Activated CD8-positive, alpha-beta memory T cell treated with anti-CD3 and anti-CD28 coated beads for 1 hour (primary cell): Measurements from ENCODE around the gene C6orf15.

Experiments
- DNase-seq, 2 donors: peaks; one replicate each; pipeline ENCODE4 v3.0.0-alpha.2; 2020; ENCODE audit warnings: low read depth in 1 of 2; ENCODE audit errors: extremely low read depth in 1 of 2

Gene C6orf15

DNA sequence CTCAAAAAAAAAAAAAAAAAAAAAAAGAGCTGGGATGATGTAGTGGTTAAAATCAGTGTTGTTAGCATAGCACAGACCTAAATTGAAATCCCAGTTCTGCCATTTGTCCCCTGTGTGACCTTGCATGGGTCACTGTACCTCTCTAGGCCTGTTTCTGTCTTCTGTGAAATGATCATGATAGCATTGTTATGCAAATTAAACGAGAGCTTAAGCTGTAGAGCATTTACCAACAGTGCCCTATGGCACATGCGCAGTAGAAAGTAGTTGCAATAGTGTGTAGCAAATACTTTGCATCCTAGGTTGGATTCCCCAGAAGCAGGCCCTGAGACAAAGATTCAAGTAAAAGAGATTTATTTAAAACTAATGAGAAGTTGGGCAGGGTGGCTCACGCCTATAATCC, 19.2 kb upstream of the C6orf15 start:
- no peak for DNase-seq

DNA sequence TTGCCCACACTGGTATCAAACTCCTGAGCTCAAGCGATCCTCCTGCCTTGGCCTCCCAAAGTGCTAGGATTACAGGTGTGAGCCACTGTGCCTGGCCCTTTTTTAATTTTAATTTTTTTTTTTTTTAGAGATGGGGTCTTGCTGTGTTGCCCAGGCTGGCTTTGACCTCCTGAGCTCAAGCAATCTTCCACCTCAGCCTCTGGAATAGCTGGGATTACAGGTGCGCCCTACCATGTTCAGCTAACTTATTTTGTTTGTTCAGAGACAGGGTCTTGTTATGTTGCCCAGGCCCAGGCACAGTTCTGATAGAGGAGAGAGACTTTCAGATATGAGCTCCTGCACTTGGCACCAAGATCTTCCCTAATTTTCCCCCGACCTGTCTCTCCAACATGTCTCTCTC, 18.4 kb upstream of the C6orf15 start:
- DNase-seq, result no peak

- DNase-seq, result no peak
Measured at GRCh38 chr6:31129130-31129529, 16.8 kb upstream of the C6orf15 start.

GRCh38 chr6:31128093-31128676, 15.8 kb upstream of the C6orf15 start:
- peak; percentile 34 to 60 for DNase-seq

GRCh38 chr6:31126396-31127175, 14.2 kb upstream of the C6orf15 start:
- DNase-seq, result no peak

- no peak for DNase-seq
Measured at GRCh38 chr6:31125586-31126363, 13.4 kb upstream of the C6orf15 start.

DNA sequence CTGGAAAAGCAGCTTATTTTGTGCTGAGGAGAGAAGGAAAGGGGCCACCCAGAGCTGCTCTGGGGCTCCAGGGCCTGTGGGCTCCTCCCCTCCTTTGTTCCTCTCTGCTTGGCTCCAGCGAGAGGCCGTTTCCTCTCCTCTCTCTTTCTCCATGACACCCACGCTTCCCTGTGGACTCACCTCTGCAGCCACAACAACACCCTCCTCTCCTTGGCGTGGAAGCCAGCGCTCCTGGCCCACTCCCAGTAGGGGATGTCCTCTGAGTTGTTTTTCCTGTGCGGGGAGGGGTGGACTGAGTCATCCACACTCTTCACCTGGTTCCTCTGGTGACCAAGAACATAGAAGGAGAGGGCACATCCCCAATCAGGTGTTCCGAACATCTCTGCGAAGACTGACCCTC, 12.8 kb upstream of the C6orf15 start:
- no peak for DNase-seq

GRCh38 chr6:31122791-31123706, 10.7 kb upstream of the C6orf15 start:
- DNase-seq, result no peak

GRCh38 chr6:31121131-31121790, 8.9 kb upstream of the C6orf15 start:
- no peak for DNase-seq

- DNase-seq, result no peak
Measured at GRCh38 chr6:31120151-31120915, 8.0 kb upstream of the C6orf15 start, which contains the start of gene CDSN. CDSN (minus strand) TSS chr6:31120446; CDS start chr6:31120419, 27 bp downstream.

- no peak for DNase-seq
Measured at GRCh38 chr6:31118178-31118577, 5.8 kb upstream of the C6orf15 start.

- no peak for DNase-seq
Measured at GRCh38 chr6:31116661-31117385, 4.4 kb upstream of the C6orf15 start.

DNA sequence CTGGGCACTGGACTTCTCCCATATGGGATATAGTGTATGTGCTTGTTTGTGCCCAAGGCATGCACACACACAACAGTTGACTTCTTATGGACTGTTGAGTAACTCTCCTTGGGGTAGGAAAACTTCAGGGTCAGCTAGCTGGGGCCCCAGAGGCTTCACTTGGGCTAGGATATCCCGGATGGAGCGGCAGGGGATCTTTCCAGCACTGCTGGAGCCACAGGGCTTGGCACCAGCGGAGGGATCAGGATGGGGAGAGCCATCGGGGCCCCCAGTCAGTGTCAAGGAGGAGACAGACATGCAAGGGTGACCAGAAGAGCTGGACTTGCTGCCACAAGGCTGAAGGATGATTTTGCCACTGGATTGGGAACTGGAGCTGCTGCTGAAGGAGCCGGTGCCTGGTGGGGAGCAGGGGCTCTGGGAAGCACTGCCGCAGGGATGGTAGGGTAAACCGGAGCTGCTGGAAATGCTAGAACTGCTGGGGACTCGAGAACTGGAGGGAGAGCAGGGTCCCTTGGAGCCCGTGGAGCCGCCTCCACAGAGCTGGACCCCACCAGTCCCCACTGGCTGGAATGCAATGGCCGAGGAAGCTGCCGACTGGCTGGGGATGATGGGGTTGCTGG, 3.7 kb upstream of the C6orf15 start:
- no peak for DNase-seq

- DNase-seq, result no peak
Measured at GRCh38 chr6:31114970-31115849, 2.8 kb upstream of the C6orf15 start.

- DNase-seq, result no peak
Measured at GRCh38 chr6:31114541-31114878, 2.1 kb upstream of the C6orf15 start, which contains the start of gene PSORS1C1. PSORS1C1 (plus strand) TSS chr6:31114800; CDS start chr6:31129633, 14,833 bp downstream.

GRCh38 chr6:31113861-31114540, 1.6 kb upstream of the C6orf15 start:
- DNase-seq, result no peak

- DNase-seq, result no peak
Measured at GRCh38 chr6:31111712-31112111, 663 bp downstream of the C6orf15 start.
